HT1080 (cell line): ENCODE data around the gene ACSL5. TPM values are rescaled to one million over a fixed set of nuclear protein-coding genes. Genes with fewer than 3 reads are reported as not detected.
"Not testable (repeated sequence)": the region's sequence is repeated elsewhere in the genome, so short reads cannot be mapped to it uniquely, and the experiment has no call there.

Experiments
- DNase-seq: peaks from one replicate; pipeline ENCODE4 v3.0.0-alpha.2; 2015; ENCODE audit warnings: low read depth
- total RNA-seq: library from RNA; depleted of rRNA; stranded (reverse); fragments of >200 nt; shearing (Covaris generic); gene quantifications from 2 replicates; pipeline ENCODE4 v1.2.3, GENCODE V29; 2014

ACSL5 gene
- total RNA-seq, 1 experiment from 2014 or later = 0.63 TPM

- peak; percentile 48 for DNase-seq
These were observed 30.7 kb downstream of the ACSL5 start for GRCh38 chr10:112404617-112405016.

- DNase-seq = not testable (repeated sequence)
These were observed 32.9 kb downstream of the ACSL5 start for GRCh38 chr10:112406806-112407205.

- no peak for DNase-seq
These were observed 33.8 kb downstream of the ACSL5 start for GRCh38 chr10:112407696-112408095.

- no peak for DNase-seq
These were observed 35.4 kb downstream of the ACSL5 start for GRCh38 chr10:112409299-112409698.

- no peak for DNase-seq
These were observed 35.8 kb downstream of the ACSL5 start for GRCh38 chr10:112409755-112410154.

GRCh38 chr10:112412696-112413095 is 38.8 kb downstream of the ACSL5 start:
- no peak for DNase-seq

- no peak for DNase-seq
These were observed 47.8 kb downstream of the ACSL5 start for GRCh38 chr10:112421731-112422130.

- DNase-seq = no peak
These were observed 50.7 kb downstream of the ACSL5 start for GRCh38 chr10:112424651-112425050.

GRCh38 chr10:112426111-112426510 is 52.2 kb downstream of the ACSL5 start:
- DNase-seq = no peak

- no peak for DNase-seq
These were observed 55.2 kb downstream of the ACSL5 start for GRCh38 chr10:112429147-112429546.

- DNase-seq = no peak
These were observed 55.8 kb downstream of the ACSL5 start for GRCh38 chr10:112429654-112430230.

GRCh38 chr10:112433136-112433535 is 59.2 kb downstream of the ACSL5 start:
- DNase-seq = no peak

- DNase-seq = peak; percentile 17
These were observed 61.2 kb downstream of the ACSL5 start for GRCh38 chr10:112434988-112435619.

- no peak for DNase-seq
These were observed 64.4 kb downstream of the ACSL5 start for GRCh38 chr10:112438356-112438755.

GRCh38 chr10:112441520-112441919 is 67.6 kb downstream of the ACSL5 start:
- DNase-seq = no peak

GRCh38 chr10:112442063-112442462 is 68.1 kb downstream of the ACSL5 start:
- no peak for DNase-seq

GRCh38 chr10:112446055-112446854 is 72.3 kb downstream of the ACSL5 start:
- peak; percentile 23 for DNase-seq

GRCh38 chr10:112446855-112447619 is 73.1 kb downstream of the ACSL5 start, which contains the start of the genes VTI1A and ZDHHC6:
VTI1A (plus strand) TSS chr10:112447215; CDS start chr10:112447374, 159 bp downstream.
ZDHHC6 (minus strand) TSS chr10:112446914; CDS start chr10:112445436, 1,478 bp downstream.
- DNase-seq = peak; percentile 77

- no peak for DNase-seq
These were observed 73.7 kb downstream of the ACSL5 start for GRCh38 chr10:112447620-112447928.

GRCh38 chr10:112448888-112449287 is 75.0 kb downstream of the ACSL5 start:
- no peak for DNase-seq

GRCh38 chr10:112454910-112455779 is 81.2 kb downstream of the ACSL5 start:
- no peak for DNase-seq
